ENCODE data around the gene KRTAP10-2. TPM values are rescaled to one million over a fixed set of nuclear protein-coding genes. Genes with fewer than 3 reads are reported as not detected.

Gene KRTAP10-2
- total RNA-seq, 6 experiments from 2014 or later: not detected

GRCh38 chr21:44572959-44573583, 21.8 kb upstream of the KRTAP10-2 start:
- no peak overlapping the region for H3K4me3 Mint-ChIP-seq
- peaks cover 2% of the 10 kb centered on the region for H3K27me3 Mint-ChIP-seq (ENCODE audit: insufficient read depth)
- no peaks in the 10 kb centered on the region; the same call in 1 of the 2 replicates for H3K4me1 Mint-ChIP-seq (ENCODE audit: low read depth)
- H3K9me3 Mint-ChIP-seq: peaks cover 64% of the 10 kb centered on the region
- peak; percentile 25 for DNase-seq
- no peak for TF ChIP-seq CTCF (IDR thresholded peaks at IDR 0.05)
- peaks cover 11% of the 10 kb centered on the region; the same call in 1 of the 2 replicates for H3K36me3 Mint-ChIP-seq (ENCODE audit: low read depth)
- no peak overlapping the region for H3K27ac Mint-ChIP-seq

GRCh38 chr21:44571844-44572782, 20.8 kb upstream of the KRTAP10-2 start:
- Mint-ChIP-seq H3K27me3 (ENCODE audit: insufficient read depth) (peaks cover 5% of the 10 kb centered on the region), H3K4me3 (no peak overlapping the region), H3K36me3 (ENCODE audit: low read depth) (peaks cover 11% of the 10 kb centered on the region; the same call in 1 of the 2 replicates), H3K4me1 (ENCODE audit: low read depth) (no peaks in the 10 kb centered on the region; the same call in 1 of the 2 replicates), H3K9me3 (peaks cover 64% of the 10 kb centered on the region), H3K27ac (no peak overlapping the region)
- no peak for TF ChIP-seq CTCF (IDR thresholded peaks at IDR 0.05)
- DNase-seq: no peak

GRCh38 chr21:44571296-44571695, 20.0 kb upstream of the KRTAP10-2 start:
- H3K27me3 Mint-ChIP-seq (ENCODE audit: insufficient read depth): peaks cover 5% of the 10 kb centered on the region
- DNase-seq: no peak
- TF ChIP-seq CTCF (IDR thresholded peaks at IDR 0.05): no peak
- H3K4me3 Mint-ChIP-seq: no peak overlapping the region
- no peaks in the 10 kb centered on the region; the same call in 1 of the 2 replicates for H3K4me1 Mint-ChIP-seq (ENCODE audit: low read depth)
- H3K27ac Mint-ChIP-seq: no peak overlapping the region
- peaks cover 60% of the 10 kb centered on the region for H3K9me3 Mint-ChIP-seq
- H3K36me3 Mint-ChIP-seq (ENCODE audit: low read depth): peaks cover 11% of the 10 kb centered on the region; the same call in 1 of the 2 replicates

- no peak overlapping the region for H3K4me3 Mint-ChIP-seq
- H3K27ac Mint-ChIP-seq: no peak overlapping the region
- DNase-seq: no peak
- peaks cover 50% of the 10 kb centered on the region for H3K9me3 Mint-ChIP-seq
- no peaks in the 10 kb centered on the region; the same call in 1 of the 2 replicates for H3K4me1 Mint-ChIP-seq (ENCODE audit: low read depth)
- peaks cover 5% of the 10 kb centered on the region for H3K27me3 Mint-ChIP-seq (ENCODE audit: insufficient read depth)
- no peak for TF ChIP-seq CTCF (IDR thresholded peaks at IDR 0.05)
- peaks cover 5% of the 10 kb centered on the region; the same call in 1 of the 2 replicates for H3K36me3 Mint-ChIP-seq (ENCODE audit: low read depth)
These were observed 18.7 kb upstream of the KRTAP10-2 start for GRCh38 chr21:44569861-44570517.
